HepG2 (cell line): ENCODE results near the gene SKIDA1. TPM values are rescaled to one million over a fixed set of nuclear protein-coding genes. Genes with fewer than 3 reads are reported as not detected.

Source experiments
- AHR ChIP-seq: IDR thresholded peaks from 2 replicates; pipeline ENCODE4 v1.6.1; 2018; ENCODE audit warnings: missing genetic modification reagents, missing compliant biosample characterization
- ARID3A ChIP-seq: IDR thresholded peaks from 2 replicates; pipeline ENCODE4 v1.6.1; 2012; ENCODE audit warnings: low read depth, low read length, improper control_type of control experiment
- CAMTA2 ChIP-seq: sonication (generic); formaldehyde crosslinking; IDR thresholded peaks from 2 replicates; pipeline ENCODE4 v1.4.0; 2020; ENCODE audit warnings: mild to moderate bottlenecking, missing genetic modification reagents, borderline replicate concordance
- CERS6 ChIP-seq: sonication (generic); formaldehyde crosslinking; IDR thresholded peaks from 2 replicates; pipeline ENCODE4 v1.5.0; 2020; ENCODE audit warnings: missing genetic modification reagents
- FOXP4 ChIP-seq: sonication (generic); formaldehyde crosslinking; IDR thresholded peaks from 2 replicates; pipeline ENCODE4 v1.4.0; 2020; ENCODE audit warnings: missing genetic modification reagents
- GATAD2A ChIP-seq: IDR thresholded peaks from 2 replicates; pipeline ENCODE4 v1.6.1; 2016
- HOXA5 ChIP-seq: sonication (generic); formaldehyde crosslinking; IDR thresholded peaks from 2 replicates; pipeline ENCODE4 v1.4.0; 2020; ENCODE audit warnings: missing genetic modification reagents
- JARID2 ChIP-seq: sonication (generic); formaldehyde crosslinking; IDR thresholded peaks from 2 replicates; pipeline ENCODE4 v1.8.1; 2023; ENCODE audit warnings: missing genetic modification reagents, inconsistent platforms; ENCODE audit not compliant: insufficient replicate concordance
- KLF11 ChIP-seq: IDR thresholded peaks from 2 replicates; pipeline ENCODE4 v1.6.1; 2016; ENCODE audit warnings: missing compliant biosample characterization
- MAFF ChIP-seq: IDR thresholded peaks from 2 replicates; pipeline ENCODE4 v1.6.1; 2011; ENCODE audit warnings: low read depth, low read length, improper control_type of control experiment
- PRMT3 ChIP-seq: sonication (generic); formaldehyde crosslinking; IDR thresholded peaks from 2 replicates; pipeline ENCODE4 v1.8.1; 2022; ENCODE audit warnings: low read depth, mild to moderate bottlenecking, moderate library complexity, missing genetic modification reagents, borderline replicate concordance
- SNAPC2 ChIP-seq: sonication (generic); formaldehyde crosslinking; IDR thresholded peaks from 2 replicates; pipeline ENCODE4 v1.8.1; 2022; ENCODE audit warnings: mild to moderate bottlenecking, missing genetic modification reagents
- SSRP1 ChIP-seq: IDR thresholded peaks from 2 replicates; pipeline ENCODE4 v1.6.1; 2016; ENCODE audit warnings: control low read depth
- YEATS4 ChIP-seq: sonication (generic); formaldehyde crosslinking; IDR thresholded peaks from 2 replicates; pipeline ENCODE4 v1.4.0; 2020; ENCODE audit warnings: missing genetic modification reagents, borderline replicate concordance
- ZFP1 ChIP-seq: IDR thresholded peaks from 2 replicates; pipeline ENCODE4 v1.6.1; 2016
- ZNF234 ChIP-seq: sonication (generic); formaldehyde crosslinking; conservative IDR thresholded peaks from 2 replicates; pipeline ENCODE4 v1.5.1; 2020; ENCODE audit warnings: mild to moderate bottlenecking, missing genetic modification reagents
- ZNF570 ChIP-seq: sonication (generic); formaldehyde crosslinking; IDR thresholded peaks from 2 replicates; pipeline ENCODE4 v1.4.0; 2020; ENCODE audit warnings: mild to moderate bottlenecking, missing genetic modification reagents, borderline replicate concordance
- ZNF674 ChIP-seq: sonication (generic); formaldehyde crosslinking; IDR thresholded peaks from 2 replicates; pipeline ENCODE4 v1.5.0; 2020; ENCODE audit warnings: low read depth, mild to moderate bottlenecking, missing genetic modification reagents
- polyA plus RNA-seq, 8 experiments: library from polyadenylated mRNA; depleted of rRNA in 3 of 8; stranded (reverse) in 7 of 8; unstranded in 1 of 8; fragments of >200 nt; fragmentation: Illumina TruSeq in 4 of 8; extraction: Trizol in 4 of 8; gene quantifications; 2 replicates each; pipeline versions ENCODE4 v1.2.1 to v1.2.3, GENCODE V29; 2011 to 2016; ENCODE audit warnings: low read depth in 4 of 8, missing spikeins in 1 of 8, mixed read lengths in 1 of 8; ENCODE audit not compliant: insufficient read depth in 1 of 8
- total RNA-seq, 5 experiments: library from RNA; depleted of rRNA; stranded (reverse); fragments of >200 nt; fragmentation: Illumina TruSeq; extraction: Trizol; gene quantifications; 2 replicates each; pipeline ENCODE4 v1.2.3, GENCODE V29; 2016; ENCODE audit warnings: low read depth in 1 of 5
- TF ChIP-seq, protein P1 (sequence below): sonication (generic); formaldehyde crosslinking; IDR thresholded peaks from 2 replicates; pipeline ENCODE4 v1.4.0; 2020; ENCODE audit warnings: mild to moderate bottlenecking, missing genetic modification reagents

SKIDA1 gene
- total and polyA plus RNA-seq, 2 of the 13 experiments (the other 11 are each of a cell fraction or from before 2014, with no cell fraction given) = 0.73 to 1.5 TPM

DNA sequence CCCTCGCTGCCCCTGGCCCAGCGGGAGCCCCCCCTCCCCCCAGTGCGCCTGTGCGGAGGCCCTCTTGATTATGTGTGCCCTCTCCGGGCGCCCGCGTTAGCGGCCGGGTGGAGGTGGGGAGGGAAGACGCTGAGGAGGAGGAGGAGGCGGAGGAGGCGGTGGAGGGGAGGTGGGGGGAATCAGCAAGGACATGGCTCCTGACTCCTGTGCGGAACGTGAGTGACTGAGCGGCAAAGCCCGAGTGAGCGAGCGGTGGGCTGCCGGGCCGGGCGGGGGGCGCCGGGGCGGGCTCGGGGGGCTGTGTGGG, 8.8 kb upstream of the SKIDA1 start (continued):
- TF ChIP-seq ZNF234 = no peak
- no peak for TF ChIP-seq JARID2 (CRISPR knock-in tag)
- TF ChIP-seq, protein P1, sequence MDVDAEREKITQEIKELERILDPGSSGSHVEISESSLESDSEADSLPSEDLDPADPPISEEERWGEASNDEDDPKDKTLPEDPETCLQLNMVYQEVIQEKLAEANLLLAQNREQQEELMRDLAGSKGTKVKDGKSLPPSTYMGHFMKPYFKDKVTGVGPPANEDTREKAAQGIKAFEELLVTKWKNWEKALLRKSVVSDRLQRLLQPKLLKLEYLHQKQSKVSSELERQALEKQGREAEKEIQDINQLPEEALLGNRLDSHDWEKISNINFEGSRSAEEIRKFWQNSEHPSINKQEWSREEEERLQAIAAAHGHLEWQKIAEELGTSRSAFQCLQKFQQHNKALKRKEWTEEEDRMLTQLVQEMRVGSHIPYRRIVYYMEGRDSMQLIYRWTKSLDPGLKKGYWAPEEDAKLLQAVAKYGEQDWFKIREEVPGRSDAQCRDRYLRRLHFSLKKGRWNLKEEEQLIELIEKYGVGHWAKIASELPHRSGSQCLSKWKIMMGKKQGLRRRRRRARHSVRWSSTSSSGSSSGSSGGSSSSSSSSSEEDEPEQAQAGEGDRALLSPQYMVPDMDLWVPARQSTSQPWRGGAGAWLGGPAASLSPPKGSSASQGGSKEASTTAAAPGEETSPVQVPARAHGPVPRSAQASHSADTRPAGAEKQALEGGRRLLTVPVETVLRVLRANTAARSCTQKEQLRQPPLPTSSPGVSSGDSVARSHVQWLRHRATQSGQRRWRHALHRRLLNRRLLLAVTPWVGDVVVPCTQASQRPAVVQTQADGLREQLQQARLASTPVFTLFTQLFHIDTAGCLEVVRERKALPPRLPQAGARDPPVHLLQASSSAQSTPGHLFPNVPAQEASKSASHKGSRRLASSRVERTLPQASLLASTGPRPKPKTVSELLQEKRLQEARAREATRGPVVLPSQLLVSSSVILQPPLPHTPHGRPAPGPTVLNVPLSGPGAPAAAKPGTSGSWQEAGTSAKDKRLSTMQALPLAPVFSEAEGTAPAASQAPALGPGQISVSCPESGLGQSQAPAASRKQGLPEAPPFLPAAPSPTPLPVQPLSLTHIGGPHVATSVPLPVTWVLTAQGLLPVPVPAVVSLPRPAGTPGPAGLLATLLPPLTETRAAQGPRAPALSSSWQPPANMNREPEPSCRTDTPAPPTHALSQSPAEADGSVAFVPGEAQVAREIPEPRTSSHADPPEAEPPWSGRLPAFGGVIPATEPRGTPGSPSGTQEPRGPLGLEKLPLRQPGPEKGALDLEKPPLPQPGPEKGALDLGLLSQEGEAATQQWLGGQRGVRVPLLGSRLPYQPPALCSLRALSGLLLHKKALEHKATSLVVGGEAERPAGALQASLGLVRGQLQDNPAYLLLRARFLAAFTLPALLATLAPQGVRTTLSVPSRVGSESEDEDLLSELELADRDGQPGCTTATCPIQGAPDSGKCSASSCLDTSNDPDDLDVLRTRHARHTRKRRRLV (CRISPR knock-in tag) = no peak
- TF ChIP-seq ARID3A = no peak
- no peak for TF ChIP-seq CAMTA2 (CRISPR knock-in tag)
- no peak for TF ChIP-seq YEATS4 (CRISPR knock-in tag)
- TF ChIP-seq FOXP4 (CRISPR knock-in tag) = no peak
- no peak for TF ChIP-seq ZNF674
- TF ChIP-seq SNAPC2 = no peak
- no peak for TF ChIP-seq GATAD2A
- TF ChIP-seq SSRP1 (CRISPR knock-in tag) = no peak
- TF ChIP-seq KLF11 (CRISPR knock-in tag) = no peak
- no peak for TF ChIP-seq MAFF
- no peak for TF ChIP-seq CERS6
- no peak for TF ChIP-seq PRMT3
- no peak for TF ChIP-seq HOXA5 (CRISPR knock-in tag)
- no peak for TF ChIP-seq AHR
- TF ChIP-seq ZNF570 (CRISPR knock-in tag) = no peak
- no peak for TF ChIP-seq ZFP1
